ENCODE measurements around the gene DCAF4L1.

DCAF4L1 gene

GRCh38 chr4:41992967-41993857 is 11.7 kb downstream of the DCAF4L1 start:
- H3K27me3 ChIP-seq (ENCODE audit: control insufficient read depth, insufficient read depth, low read length), result no peaks in the 10 kb centered on the region
- H3K9ac ChIP-seq (ENCODE audit: low read length), result no peak overlapping the region
- H3K36me3 ChIP-seq (ENCODE audit: control insufficient read depth, insufficient read depth, low read length), result no peaks in the 10 kb centered on the region
- no peak overlapping the region for H3K27ac ChIP-seq (ENCODE audit: low read depth, low read length)
- H3K4me3 ChIP-seq (ENCODE audit: low read length), result no peak overlapping the region
- H3K4me1 ChIP-seq (ENCODE audit: control insufficient read depth, insufficient read depth, low read length), result peaks cover 5% of the 10 kb centered on the region

DNA sequence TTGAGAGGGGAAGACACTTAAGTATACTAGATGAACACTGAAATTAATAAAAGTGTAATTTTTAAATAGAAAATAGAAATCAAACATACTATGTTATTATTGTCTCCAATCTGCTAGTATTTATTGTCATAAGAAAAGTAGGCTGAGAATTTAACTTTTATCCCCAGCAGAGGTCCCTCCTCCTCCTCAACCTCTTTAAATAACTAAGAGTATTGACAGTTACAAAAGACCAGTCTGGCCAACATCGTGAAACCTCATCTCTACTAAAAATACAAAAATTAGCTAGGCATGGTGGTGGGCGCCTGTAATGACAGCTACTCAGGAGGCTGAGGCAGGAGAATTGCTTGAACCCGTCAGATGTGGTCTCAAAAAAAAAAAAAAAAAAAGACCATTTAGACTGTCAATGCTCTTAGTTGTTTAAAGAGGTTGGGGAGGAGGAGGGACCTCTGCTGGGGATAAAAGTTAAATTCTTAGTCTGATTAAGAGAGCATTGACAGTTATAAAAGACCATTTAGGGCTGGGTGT is 13.0 kb downstream of the DCAF4L1 start:
- Histone ChIP-seq H3K36me3 (ENCODE audit: control insufficient read depth, insufficient read depth, low read length) (no peaks in the 10 kb centered on the region), H3K4me3 (ENCODE audit: low read length) (no peak overlapping the region), H3K27ac (ENCODE audit: low read depth, low read length) (no peak overlapping the region), H3K9ac (ENCODE audit: low read length) (no peak overlapping the region), H3K4me1 (ENCODE audit: control insufficient read depth, insufficient read depth, low read length) (peaks cover 7% of the 10 kb centered on the region), H3K27me3 (ENCODE audit: control insufficient read depth, insufficient read depth, low read length) (no peaks in the 10 kb centered on the region)

DNA sequence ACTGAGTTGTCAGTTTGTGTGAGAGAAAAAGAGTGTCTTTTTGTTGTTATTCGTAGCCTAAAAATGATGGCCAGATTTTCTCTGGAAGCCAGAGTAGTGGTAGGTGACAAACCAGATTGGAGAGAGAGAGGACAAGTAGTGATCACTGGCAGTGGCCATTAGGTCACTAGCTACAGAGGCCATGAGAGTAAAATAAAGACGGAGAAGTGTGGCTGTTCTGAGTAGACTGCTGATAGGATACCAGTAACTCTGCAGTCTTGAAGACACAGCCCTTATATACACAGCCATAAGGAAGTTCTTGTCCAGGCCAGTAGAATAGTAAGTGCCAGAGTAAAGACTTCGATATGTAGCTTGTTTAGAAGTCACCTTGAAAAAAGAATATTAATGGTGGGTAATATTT is 16.5 kb downstream of the DCAF4L1 start:
- no peaks in the 10 kb centered on the region for H3K36me3 ChIP-seq (ENCODE audit: control insufficient read depth, insufficient read depth, low read length)
- peaks cover 2% of the 10 kb centered on the region for H3K4me1 ChIP-seq (ENCODE audit: control insufficient read depth, insufficient read depth, low read length)
- H3K27ac ChIP-seq (ENCODE audit: low read depth, low read length), result no peak overlapping the region
- H3K4me3 ChIP-seq (ENCODE audit: low read length), result no peak overlapping the region
- H3K9ac ChIP-seq (ENCODE audit: low read length), result no peak overlapping the region
- no peaks in the 10 kb centered on the region for H3K27me3 ChIP-seq (ENCODE audit: control insufficient read depth, insufficient read depth, low read length)

DNA sequence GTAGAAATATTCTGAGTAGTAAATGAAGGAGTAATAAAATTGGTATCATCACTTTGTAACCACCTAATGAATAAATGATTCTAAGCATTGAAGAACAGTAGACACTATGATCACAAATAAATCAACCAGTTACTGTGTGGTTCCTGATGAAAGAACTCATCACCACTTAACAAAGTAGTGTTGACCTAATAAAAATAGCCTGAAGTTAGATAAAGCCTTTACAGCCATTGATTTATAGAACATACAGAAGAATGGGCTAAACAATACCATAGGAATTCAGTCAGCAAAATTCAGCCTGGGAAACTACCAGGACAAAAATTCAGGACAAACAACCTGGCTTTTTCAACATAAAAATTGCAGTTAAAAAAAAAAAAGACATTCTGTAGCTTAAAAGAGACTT is 17.8 kb downstream of the DCAF4L1 start:
- Histone ChIP-seq H3K4me1 (ENCODE audit: control insufficient read depth, insufficient read depth, low read length) (peaks cover 2% of the 10 kb centered on the region), H3K27ac (ENCODE audit: low read depth, low read length) (no peak overlapping the region), H3K9ac (ENCODE audit: low read length) (no peak overlapping the region), H3K27me3 (ENCODE audit: control insufficient read depth, insufficient read depth, low read length) (no peaks in the 10 kb centered on the region), H3K4me3 (ENCODE audit: low read length) (no peak overlapping the region), H3K36me3 (ENCODE audit: control insufficient read depth, insufficient read depth, low read length) (no peaks in the 10 kb centered on the region)

DNA sequence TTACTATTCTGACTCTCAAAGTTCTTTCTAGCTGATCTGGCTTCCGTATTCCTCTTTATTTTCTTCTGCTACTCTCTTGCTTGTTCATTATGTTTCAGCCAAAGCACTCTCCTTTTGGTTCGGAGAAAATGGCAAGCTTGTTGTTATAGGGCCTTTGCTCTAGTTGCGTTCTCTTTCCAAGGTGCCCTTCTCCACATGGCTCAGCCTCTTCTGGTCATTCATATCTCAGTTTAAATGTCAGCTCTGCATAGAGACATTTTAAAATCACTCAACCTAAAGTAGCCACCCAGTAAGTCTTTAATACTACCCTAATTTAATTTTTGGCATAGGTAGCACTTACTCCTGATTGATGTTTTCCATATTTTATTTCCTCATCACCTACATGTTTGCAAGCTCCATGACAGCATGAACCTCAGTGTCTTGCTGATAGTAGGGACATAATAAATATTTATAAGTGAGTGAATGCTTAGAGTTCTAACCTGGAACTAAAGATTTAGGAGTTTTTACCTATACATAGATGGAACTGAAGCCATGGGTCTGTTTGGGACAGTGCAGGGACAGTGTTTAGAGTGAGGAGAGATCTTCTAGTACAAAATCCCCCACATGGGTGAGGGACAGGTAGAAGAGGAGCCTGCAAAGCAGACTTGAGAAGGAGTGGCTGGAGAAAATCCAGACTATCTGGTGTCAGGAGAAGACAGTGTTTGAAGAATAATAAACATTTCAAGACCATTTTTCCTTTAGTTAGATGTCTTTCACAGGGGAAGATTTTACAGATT is 26.6 kb downstream of the DCAF4L1 start:
- Histone ChIP-seq H3K27me3 (ENCODE audit: control insufficient read depth, insufficient read depth, low read length) (no peaks in the 10 kb centered on the region), H3K27ac (ENCODE audit: low read depth, low read length) (no peak overlapping the region), H3K4me3 (ENCODE audit: low read length) (no peak overlapping the region), H3K9ac (ENCODE audit: low read length) (no peak overlapping the region), H3K4me1 (ENCODE audit: control insufficient read depth, insufficient read depth, low read length) (no peaks in the 10 kb centered on the region), H3K36me3 (ENCODE audit: control insufficient read depth, insufficient read depth, low read length) (peaks cover 2% of the 10 kb centered on the region)

- H3K27ac ChIP-seq (ENCODE audit: low read depth, low read length), result no peak overlapping the region
- H3K27me3 ChIP-seq (ENCODE audit: control insufficient read depth, insufficient read depth, low read length), result no peaks in the 10 kb centered on the region
- no peak overlapping the region for H3K9ac ChIP-seq (ENCODE audit: low read length)
- no peak overlapping the region for H3K4me3 ChIP-seq (ENCODE audit: low read length)
- H3K36me3 ChIP-seq (ENCODE audit: control insufficient read depth, insufficient read depth, low read length), result no peaks in the 10 kb centered on the region
- H3K4me1 ChIP-seq (ENCODE audit: control insufficient read depth, insufficient read depth, low read length), result no peaks in the 10 kb centered on the region
These were observed 33.9 kb downstream of the DCAF4L1 start for GRCh38 chr4:42015438-42015837.

- Histone ChIP-seq H3K27me3 (ENCODE audit: control insufficient read depth, insufficient read depth, low read length) (no peaks in the 10 kb centered on the region), H3K36me3 (ENCODE audit: control insufficient read depth, insufficient read depth, low read length) (no peaks in the 10 kb centered on the region), H3K27ac (ENCODE audit: low read depth, low read length) (no peak overlapping the region), H3K4me3 (ENCODE audit: low read length) (no peak overlapping the region), H3K4me1 (ENCODE audit: control insufficient read depth, insufficient read depth, low read length) (no peaks in the 10 kb centered on the region), H3K9ac (ENCODE audit: low read length) (no peak overlapping the region)
These were observed 36.9 kb downstream of the DCAF4L1 start for GRCh38 chr4:42018451-42018850.

All from rectal smooth muscle tissue (tissue), 1 donor.